HEK293T (cell line): Measurements from ENCODE around the gene LIMK1.

Source experiments
- BHLHE40 ChIP-seq: fragments of 450-650 bp; IDR thresholded peaks from 2 replicates; pipeline ENCODE4 v1.6.1; 2016; ENCODE audit warnings: mild to moderate bottlenecking, moderate library complexity, borderline replicate concordance
- ELF4 ChIP-seq: fragments of 450-650 bp; IDR thresholded peaks from 2 replicates; pipeline ENCODE4 v1.6.1; 2017; ENCODE audit warnings: antibody characterized with exemption
- FOXK2 ChIP-seq: fragments of 450-650 bp; IDR thresholded peaks from 2 replicates; pipeline ENCODE4 v1.6.1; 2016; ENCODE audit warnings: mild to moderate bottlenecking
- FOXM1 ChIP-seq: fragments of 450-650 bp; IDR thresholded peaks from 2 replicates; pipeline ENCODE4 v1.6.1; 2017; ENCODE audit warnings: mild to moderate bottlenecking, borderline replicate concordance
- L3MBTL2 ChIP-seq: fragments of 450-650 bp; conservative IDR thresholded peaks from 2 replicates; pipeline ENCODE4 v1.6.1; 2016; ENCODE audit warnings: mild to moderate bottlenecking
- PKNOX1 ChIP-seq: fragments of 450-650 bp; IDR thresholded peaks from 2 replicates; pipeline ENCODE4 v1.6.1; 2016
- SUZ12 ChIP-seq: fragments of 450-650 bp; IDR thresholded peaks from 2 replicates; pipeline ENCODE4 v1.6.1; 2016; ENCODE audit warnings: mild to moderate bottlenecking
- ZNF384 ChIP-seq: fragments of 450-650 bp; IDR thresholded peaks from 2 replicates; pipeline ENCODE4 v1.6.1; 2016

GRCh38 chr7:74051193-74051592 lies 32.4 kb upstream of the LIMK1 start:
- TF ChIP-seq SUZ12 (no peak), PKNOX1 (no peak), BHLHE40 (no peak), ZNF384 (no peak), FOXK2 (no peak), FOXM1 (no peak), L3MBTL2 (no peak), ELF4 (no peak)
